Dedifferentiated amniotic fluid mesenchymal stem cell (primary cell): ENCODE data around the gene PSMG2.
A peak's percentile ranks its signal among the peaks of the same experiment; 100 is the strongest.
"Not testable (repeated sequence)": the region's sequence is repeated elsewhere in the genome, so short reads cannot be mapped to it uniquely, and the experiment has no call there.

Experiments used
- DNase-seq: peaks from one replicate; pipeline ENCODE4 v3.0.0-alpha.2; 2016; ENCODE audit errors: extremely low spot score

The PSMG2 gene

GRCh38 chr18:12722731-12723130 lies 19.9 kb downstream of the PSMG2 start:
- no peak for DNase-seq

DNA sequence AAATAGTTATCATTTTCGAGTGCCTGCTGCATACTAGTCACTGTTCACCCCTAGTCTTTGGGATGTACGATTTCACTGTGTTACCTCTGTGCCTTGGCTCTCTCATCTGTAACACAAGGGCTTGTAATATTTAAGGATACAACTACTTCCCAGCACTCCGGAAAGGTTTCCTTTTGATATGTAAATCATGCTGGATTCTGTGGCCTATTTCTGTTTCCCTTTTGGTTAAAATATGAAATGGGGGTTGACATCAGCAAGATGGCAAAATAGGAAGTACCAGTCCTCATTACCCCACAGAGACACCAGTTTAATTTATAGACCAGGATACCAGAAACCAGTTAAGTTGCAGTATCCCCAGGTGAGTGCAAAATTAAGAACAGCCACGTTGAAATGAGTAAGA lies 23.5 kb downstream of the PSMG2 start:
- DNase-seq, result no peak

DNA sequence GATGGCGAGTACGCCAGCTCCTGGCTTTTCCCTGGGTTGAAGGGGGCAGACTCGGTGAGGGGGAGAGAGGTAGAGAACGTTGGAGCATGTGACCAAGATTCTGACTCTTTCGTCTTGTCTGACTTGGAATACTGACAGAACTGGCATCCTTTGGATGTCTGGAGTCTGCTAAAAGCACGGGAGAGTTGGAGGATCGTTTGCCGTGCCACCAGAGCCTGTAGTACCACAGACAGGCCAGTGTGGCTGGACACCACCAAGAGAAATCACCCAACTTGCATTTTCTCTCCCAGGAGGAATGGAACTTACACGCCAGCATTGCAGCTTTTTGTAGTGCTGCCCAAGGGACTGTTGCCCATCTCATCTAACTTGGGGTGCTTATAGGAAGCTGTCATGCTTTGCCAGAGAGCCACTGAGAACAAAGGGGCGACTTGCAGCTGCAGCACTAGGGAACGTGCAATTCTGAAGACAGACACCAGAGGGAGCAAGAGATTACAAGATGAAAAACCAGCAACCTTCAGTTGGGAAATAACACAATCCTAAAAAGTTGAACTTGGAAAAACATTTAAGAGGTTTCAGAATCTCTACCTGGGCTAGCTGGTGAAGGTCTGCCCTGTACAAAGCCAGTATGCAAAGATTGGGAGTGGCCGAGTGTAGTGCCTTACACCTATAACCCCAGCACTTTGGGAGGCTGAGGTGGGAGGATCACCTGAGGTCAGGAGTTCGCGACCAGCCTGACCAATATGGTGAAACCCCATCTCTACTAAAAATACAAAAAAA lies 24.1 kb downstream of the PSMG2 start:
- DNase-seq, result peak; percentile 74

- DNase-seq, result no peak
Measured at GRCh38 chr18:12737243-12737902, 34.5 kb downstream of the PSMG2 start.

DNA sequence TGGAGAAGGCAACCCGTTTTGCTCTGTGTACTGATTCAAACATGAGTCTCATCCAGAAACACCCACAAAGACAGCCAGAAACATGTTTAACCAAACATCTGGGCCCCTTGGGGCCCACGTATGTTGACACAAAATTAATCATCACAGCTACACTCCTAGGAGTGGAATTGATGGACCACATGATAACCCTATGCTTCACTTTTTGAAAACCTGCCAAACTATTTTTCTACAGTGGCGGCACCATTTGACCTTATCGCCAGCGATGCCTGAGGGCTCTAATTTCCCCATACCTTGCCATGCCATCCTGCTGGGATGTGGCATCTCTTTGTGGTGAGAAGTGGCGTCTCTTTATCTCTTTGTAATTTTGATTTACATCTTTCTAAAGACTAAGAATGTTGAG lies 38.5 kb downstream of the PSMG2 start:
- no peak for DNase-seq

DNA sequence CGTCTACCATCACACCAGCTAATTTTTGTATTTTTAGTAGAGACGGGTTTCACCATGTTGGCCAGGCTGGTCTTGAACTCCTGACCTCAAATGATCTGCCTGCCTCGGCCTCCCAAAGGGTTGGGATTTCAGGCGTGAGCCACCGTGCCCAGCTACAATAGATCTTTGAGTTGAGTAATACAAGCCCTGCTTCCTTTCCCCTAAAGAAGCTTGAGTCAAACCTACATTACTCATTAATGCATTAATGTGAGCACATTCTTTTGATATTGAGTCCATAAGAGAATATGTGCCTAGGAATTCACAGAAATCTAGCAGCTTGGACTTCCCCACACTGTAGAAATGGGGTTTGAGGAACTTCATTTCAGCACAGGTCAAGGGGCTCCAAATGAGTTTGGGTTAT lies 39.6 kb downstream of the PSMG2 start:
- no peak for DNase-seq

GRCh38 chr18:12744103-12744502 lies 41.3 kb downstream of the PSMG2 start:
- DNase-seq, result peak; percentile 79

DNA sequence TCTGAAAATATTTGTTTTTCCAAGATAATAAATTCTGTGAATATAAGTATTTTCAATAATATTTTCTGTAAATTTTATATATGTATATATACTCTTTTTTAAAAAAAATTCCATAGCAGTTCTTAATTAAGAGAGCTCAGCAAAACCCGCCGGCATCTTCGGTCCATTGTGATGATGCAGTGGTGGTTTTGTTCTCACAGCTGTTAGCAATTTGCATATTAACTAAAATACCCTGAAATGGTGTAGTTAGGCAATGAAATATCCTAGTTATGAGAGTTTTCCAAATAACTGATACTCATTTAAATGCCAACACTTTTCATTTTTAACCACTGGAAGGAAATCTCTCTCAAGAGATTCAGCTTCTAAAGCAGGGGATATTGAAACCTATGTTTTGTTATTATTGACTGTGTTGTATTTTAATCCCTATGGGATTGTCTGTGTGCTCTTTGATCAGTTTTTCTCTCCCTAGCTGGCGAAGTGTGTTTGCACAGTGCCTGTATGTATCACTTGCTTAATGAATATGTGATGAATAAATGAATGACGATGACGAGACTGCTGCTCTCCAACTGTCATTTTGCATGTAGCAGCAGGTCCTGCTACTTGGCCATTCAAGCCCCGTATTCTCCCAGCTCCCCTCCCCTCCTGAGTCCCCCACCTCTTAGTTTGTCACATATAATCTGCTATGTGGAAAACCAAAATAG lies 42.4 kb downstream of the PSMG2 start:
- DNase-seq, result no peak

DNA sequence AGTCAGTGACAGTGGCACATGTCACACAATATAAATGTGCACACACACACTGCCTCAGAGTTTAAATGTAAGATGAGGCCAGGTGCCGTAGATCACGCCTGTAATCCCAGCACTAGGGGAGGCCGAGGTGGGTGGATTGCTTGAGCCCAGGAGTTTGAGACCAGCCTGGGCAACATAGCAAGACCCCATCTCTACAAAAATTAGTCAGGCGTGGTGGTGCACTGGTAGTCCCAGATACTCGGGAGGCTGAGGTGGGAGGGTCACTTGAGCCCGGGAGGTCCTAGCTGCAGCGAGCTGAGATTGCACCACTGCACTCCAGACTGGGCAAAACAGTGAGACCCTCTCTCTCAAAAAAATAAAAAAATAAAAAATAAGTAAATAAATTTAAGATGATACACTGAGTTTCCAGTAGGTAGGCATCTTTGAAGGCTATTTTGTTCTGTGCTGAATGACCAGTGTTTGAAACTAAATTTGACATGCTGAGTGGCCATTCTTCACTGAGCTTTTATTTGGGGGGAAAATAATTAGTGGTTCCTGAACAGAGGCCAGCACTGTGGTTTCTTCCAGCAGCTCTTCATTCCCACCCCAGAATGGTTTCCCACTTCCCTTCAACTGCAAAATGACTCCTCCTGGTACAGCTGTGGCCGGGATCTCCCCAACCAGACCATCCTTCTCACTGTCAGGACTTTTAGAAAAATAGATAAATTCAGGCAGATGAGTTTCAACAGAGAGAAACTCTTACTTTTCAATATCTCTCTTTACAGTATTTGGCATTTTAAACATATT lies 44.9 kb downstream of the PSMG2 start:
- DNase-seq, result no peak

GRCh38 chr18:12748671-12749070 lies 45.8 kb downstream of the PSMG2 start:
- peak; percentile 29 for DNase-seq

GRCh38 chr18:12749121-12749520 lies 46.3 kb downstream of the PSMG2 start:
- no peak for DNase-seq

GRCh38 chr18:12750076-12750714 lies 47.4 kb downstream of the PSMG2 start:
- no peak for DNase-seq

GRCh38 chr18:12750715-12751502 lies 48.1 kb downstream of the PSMG2 start:
- DNase-seq, result no peak

- DNase-seq, result no peak
Measured at GRCh38 chr18:12751503-12751884, 48.7 kb downstream of the PSMG2 start.

- DNase-seq, result no peak
Measured at GRCh38 chr18:12751891-12752290, 49.0 kb downstream of the PSMG2 start.

GRCh38 chr18:12754511-12754910 lies 51.7 kb downstream of the PSMG2 start:
- DNase-seq, result no peak

DNA sequence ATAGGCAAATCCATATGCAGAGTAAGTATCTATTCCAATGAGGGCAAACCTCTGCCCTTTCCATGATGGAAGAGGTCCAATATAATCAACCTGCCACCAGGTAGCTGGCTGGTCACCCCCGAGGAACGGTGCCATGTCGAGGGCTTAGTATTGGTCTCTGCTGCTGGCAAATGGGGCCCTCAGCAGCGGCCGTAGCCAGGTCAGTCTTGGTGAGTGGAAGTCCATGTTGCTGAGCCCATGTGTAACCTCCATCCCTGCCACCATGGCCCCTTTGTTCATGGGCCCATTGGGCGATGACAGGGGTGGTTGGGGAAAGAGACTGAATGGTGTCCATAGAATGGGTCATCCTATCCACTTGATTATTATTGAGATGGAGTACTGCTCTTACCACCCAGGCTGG lies 52.8 kb downstream of the PSMG2 start:
- not testable (repeated sequence) for DNase-seq

DNA sequence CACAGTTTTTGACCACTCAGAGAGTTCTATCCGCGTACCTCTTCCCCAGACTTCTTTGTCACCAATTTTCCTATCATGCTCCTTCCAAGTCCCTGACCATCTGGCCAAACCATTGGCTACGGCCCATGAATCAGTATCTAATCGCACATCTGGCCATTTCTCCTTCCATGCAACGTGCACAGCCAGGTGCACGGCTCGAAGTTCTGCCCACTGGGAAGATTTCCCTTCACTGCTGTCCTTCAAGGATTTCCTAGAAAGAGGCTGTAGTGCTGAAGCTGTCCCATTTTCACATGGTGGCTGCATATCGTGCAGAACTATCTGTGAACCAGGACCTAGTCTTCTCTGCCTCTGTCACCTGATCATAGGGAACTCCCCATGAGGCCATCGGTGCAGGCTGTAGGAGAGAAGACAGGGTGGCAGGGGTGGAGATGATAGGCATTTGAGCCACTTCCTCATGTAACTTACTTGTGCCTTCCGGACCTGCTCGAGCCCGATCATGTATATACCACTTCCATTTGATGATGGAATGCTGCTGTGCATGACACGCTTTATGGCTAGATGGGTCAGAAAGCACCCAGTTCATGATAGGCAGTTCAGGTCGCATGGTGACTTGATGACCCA lies 53.9 kb downstream of the PSMG2 start:
- not testable (repeated sequence) for DNase-seq

GRCh38 chr18:12758566-12758965 lies 55.7 kb downstream of the PSMG2 start:
- DNase-seq, result not testable (repeated sequence)

- no peak for DNase-seq
Measured at GRCh38 chr18:12765126-12765525, 62.3 kb downstream of the PSMG2 start.
